ENCODE measurements around the gene LMO7. TPM values are rescaled to one million over a fixed set of nuclear protein-coding genes. Genes with fewer than 3 reads are reported as not detected.

Gene LMO7
- total RNA-seq, 1 experiment from 2014 or later = 105 TPM

DNA sequence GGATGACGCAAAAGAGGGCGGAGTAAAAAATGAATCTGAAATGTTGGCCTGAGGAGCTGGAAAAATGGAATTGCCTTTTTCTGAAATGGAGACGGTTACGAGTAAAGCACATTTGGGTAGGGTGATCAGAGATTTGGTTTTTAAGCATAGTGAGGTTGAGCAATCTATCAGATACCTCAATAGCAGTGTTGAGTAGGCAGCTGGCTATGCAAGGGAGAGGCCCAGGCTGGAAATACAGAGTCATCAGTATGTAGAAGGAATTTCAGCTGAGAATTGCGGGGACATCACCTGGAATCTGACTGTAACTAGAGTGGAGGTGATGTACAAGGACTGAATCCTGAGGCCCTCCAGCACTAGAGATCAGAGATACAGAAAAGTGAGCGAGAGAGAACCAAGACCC lies 224.8 kb downstream of the LMO7 start:
- Mint-ChIP-seq H3K4me3 (ENCODE audit: low read depth, unreplicated experiment) (no peak overlapping the region), H3K27ac (ENCODE audit: unreplicated experiment) (peak overlapping the region; percentile 81), H3K27me3 (ENCODE audit: unreplicated experiment) (no peaks in the 10 kb centered on the region), H3K36me3 (ENCODE audit: insufficient read depth, unreplicated experiment) (peaks cover 27% of the 10 kb centered on the region), H3K4me1 (ENCODE audit: low read depth, unreplicated experiment) (peaks cover 12% of the 10 kb centered on the region), H3K9me3 (ENCODE audit: low read depth, unreplicated experiment) (no peaks in the 10 kb centered on the region)
- intact Hi-C loops (cut with micrococcal nuclease; ENCODE audit: unreplicated experiment) = no loop called here
- no peak for DNase-seq
- no peak for TF ChIP-seq CTCF (IDR thresholded peaks at IDR 0.05; ENCODE audit: unreplicated experiment)
- CTCF ChIA-PET = interaction anchor here (1.5 kb wide), 1 partner anchor 165 kb away, joined by 3 read pairs; no protein-coding TSS in a partner anchor
- no TSS peak for BruUV-seq (replicated peaks)

GRCh38 chr13:75861786-75862185 lies 225.7 kb downstream of the LMO7 start:
- BruUV-seq (replicated peaks) = no TSS peak
- Mint-ChIP-seq H3K4me3 (ENCODE audit: low read depth, unreplicated experiment) (no peak overlapping the region), H3K27ac (ENCODE audit: unreplicated experiment) (no peak overlapping the region), H3K27me3 (ENCODE audit: unreplicated experiment) (no peaks in the 10 kb centered on the region), H3K36me3 (ENCODE audit: insufficient read depth, unreplicated experiment) (peaks cover 29% of the 10 kb centered on the region), H3K4me1 (ENCODE audit: low read depth, unreplicated experiment) (peaks cover 12% of the 10 kb centered on the region), H3K9me3 (ENCODE audit: low read depth, unreplicated experiment) (no peaks in the 10 kb centered on the region)
- TF ChIP-seq CTCF (IDR thresholded peaks at IDR 0.05; ENCODE audit: unreplicated experiment) = no peak
- DNase-seq = no peak
- intact Hi-C loops (cut with micrococcal nuclease; ENCODE audit: unreplicated experiment) = no loop called here
- CTCF ChIA-PET = interaction anchor here (1.5 kb wide), 1 partner anchor 166 kb away, joined by 3 read pairs; no protein-coding TSS in a partner anchor

DNA sequence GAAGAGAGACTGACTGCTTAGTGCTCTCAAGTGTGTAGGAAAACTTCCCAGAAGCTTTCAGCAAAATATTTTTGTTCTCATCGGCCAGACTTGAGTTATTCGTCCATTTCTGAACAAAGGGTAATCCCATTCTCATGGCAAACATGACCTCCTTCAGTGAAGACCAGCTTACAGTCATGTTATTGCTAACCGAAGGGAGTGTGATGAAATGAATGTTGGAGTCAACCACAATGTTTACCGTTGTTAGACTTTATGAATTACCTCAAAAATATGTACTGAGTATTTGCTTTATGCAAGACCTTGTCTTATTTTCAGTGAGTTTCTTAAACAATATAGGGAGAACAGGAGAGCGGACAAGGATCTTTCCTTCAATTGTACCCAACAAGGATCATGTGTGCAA lies 228.6 kb downstream of the LMO7 start:
- CTCF ChIA-PET = interaction anchor here (0.6 to 1.0 kb wide), 2 partner anchors 160 to 861 kb away, joined by 3 to 4 read pairs; no protein-coding TSS in a partner anchor

GRCh38 chr13:75867379-75868117 lies 231.4 kb downstream of the LMO7 start:
- Mint-ChIP-seq H3K27me3 (ENCODE audit: unreplicated experiment) (no peaks in the 10 kb centered on the region), H3K4me3 (ENCODE audit: low read depth, unreplicated experiment) (no peak overlapping the region), H3K36me3 (ENCODE audit: insufficient read depth, unreplicated experiment) (peaks cover 7% of the 10 kb centered on the region), H3K27ac (ENCODE audit: unreplicated experiment) (no peak overlapping the region), H3K9me3 (ENCODE audit: low read depth, unreplicated experiment) (no peaks in the 10 kb centered on the region), H3K4me1 (ENCODE audit: low read depth, unreplicated experiment) (no peaks in the 10 kb centered on the region)
- intact Hi-C loops (cut with micrococcal nuclease; ENCODE audit: unreplicated experiment) = loop anchor here (5.0 kb wide), 1 partner anchor 170 kb away; no protein-coding TSS in a partner anchor
- no peak for DNase-seq
- CTCF ChIA-PET = no interaction called here
- no TSS peak for BruUV-seq (replicated peaks)
- no peak for TF ChIP-seq CTCF (IDR thresholded peaks at IDR 0.05; ENCODE audit: unreplicated experiment)

More for the DNA sequence above, 228.6 kb downstream of the LMO7 start:
- no peaks in the 10 kb centered on the region for H3K27me3 Mint-ChIP-seq (ENCODE audit: unreplicated experiment)
- no peaks in the 10 kb centered on the region for H3K9me3 Mint-ChIP-seq (ENCODE audit: low read depth, unreplicated experiment)
- no peak overlapping the region for H3K27ac Mint-ChIP-seq (ENCODE audit: unreplicated experiment)
- H3K4me1 Mint-ChIP-seq (ENCODE audit: low read depth, unreplicated experiment) = peaks cover 12% of the 10 kb centered on the region
- no peak for TF ChIP-seq CTCF (IDR thresholded peaks at IDR 0.05; ENCODE audit: unreplicated experiment)
- BruUV-seq (replicated peaks) = no TSS peak
- H3K36me3 Mint-ChIP-seq (ENCODE audit: insufficient read depth, unreplicated experiment) = peaks cover 25% of the 10 kb centered on the region
- DNase-seq = no peak
- no peak overlapping the region for H3K4me3 Mint-ChIP-seq (ENCODE audit: low read depth, unreplicated experiment)
- intact Hi-C loops (cut with micrococcal nuclease; ENCODE audit: unreplicated experiment) = loop anchor here (5.0 kb wide), 1 partner anchor 167 kb away; no protein-coding TSS in a partner anchor
